H1 (cell line): ENCODE measurements around the gene IL1RAP. TPM values are rescaled to one million over a fixed set of nuclear protein-coding genes. Genes with fewer than 3 reads are reported as not detected.

Experiments used
- polyA plus RNA-seq, 7 experiments: library from polyadenylated mRNA; depleted of rRNA in 3 of 7; stranded (reverse) in 5 of 7; unstranded in 2 of 7; fragments of >200 nt in 5 of 7; fragments of 200-250 nt in 2 of 7; gene quantifications; 1 replicate in 5 of 7; 2 replicates in 1 of 7; 4 replicates in 1 of 7; pipeline versions ENCODE4 v1.2.1 to v1.2.3, GENCODE V29; 2011 to 2013; ENCODE audit warnings: missing spikeins in 2 of 7, mixed read lengths in 2 of 7
- total RNA-seq: library from RNA; stranded (reverse); fragmentation: NEBNext Ultra II Directional; extraction: Animal tissue kit (Norgen Biotek cat#: 25700); gene quantifications from 2 replicates; pipeline ENCODE4 v1.2.1, GENCODE V29; 2021

IL1RAP gene
- total and polyA plus RNA-seq, 2 of the 8 experiments (the other 6 are each of a cell fraction or from before 2014, with no cell fraction given), result 2.4 to 3.9 TPM

Other genes with a start within 250 kb of the IL1RAP start
- gene CLDN1, start 191.6 kb upstream of the IL1RAP start, total RNA-seq, result 3.0 and 3.1 TPM in 2 replicates
- gene CLDN1, start 191.6 kb upstream of the IL1RAP start, polyA plus RNA-seq (2011; rRNA removed), result 3.8 and 6.1 TPM in 2 replicates
- gene CLDN16, start 125.9 kb upstream of the IL1RAP start, total RNA-seq, result not detected in 2 replicates
- 0.02 TPM in 1 of 2 replicates, not detected in the other for gene CLDN16, start 125.9 kb upstream of the IL1RAP start, polyA plus RNA-seq (2011; rRNA removed)
- gene TMEM207, start 64.2 kb upstream of the IL1RAP start, total RNA-seq, result not detected in 2 replicates
- gene TMEM207, start 64.2 kb upstream of the IL1RAP start, polyA plus RNA-seq (2011; rRNA removed), result not detected in 2 replicates